Erythroblast (primary cell): Measurements from ENCODE around the gene ATG2B.

ENCODE experiments used
- GATA1 ChIP-seq: IDR thresholded peaks from 2 replicates; pipeline ENCODE4 v1.6.1; 2011; ENCODE audit warnings: low read depth, mild to moderate bottlenecking, control low read depth, low read length, moderate library complexity
- POLR2A ChIP-seq: IDR thresholded peaks from 2 replicates; pipeline ENCODE4 v1.6.1; 2011; ENCODE audit warnings: mild to moderate bottlenecking, low read length

DNA sequence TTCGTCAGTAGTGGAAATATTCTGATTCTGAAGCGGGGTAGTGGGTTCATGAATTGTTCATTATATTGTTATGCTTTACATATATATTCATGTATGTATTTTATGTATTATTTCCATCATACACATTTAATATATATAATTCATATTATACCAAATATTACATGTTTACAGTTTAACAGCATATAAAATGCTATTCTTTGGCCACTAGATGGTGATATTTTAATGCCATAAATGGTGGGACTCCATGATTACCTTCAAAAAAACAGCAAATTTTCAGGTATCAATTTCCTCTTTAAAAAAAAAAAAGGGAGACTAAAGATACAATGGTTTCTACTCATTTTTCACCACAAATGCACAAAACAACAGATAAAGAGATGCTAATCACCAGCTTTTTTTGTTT lies 66.1 kb downstream of the ATG2B start:
- TF ChIP-seq POLR2A = no peak
- TF ChIP-seq GATA1 = no peak
